K562 (cell line): ENCODE measurements around the gene RBPJ. TPM values are rescaled to one million over a fixed set of nuclear protein-coding genes. Genes with fewer than 3 reads are reported as not detected.

Experiments used
- ATF1 ChIP-seq, 2 experiments: fragments of 450-650 bp in 1 of 2; IDR thresholded peaks; 2 replicates each; pipeline ENCODE4 v1.6.1; 2016; ENCODE audit warnings: missing compliant biosample characterization in 1 of 2, missing genetic modification characterization in 1 of 2
- CBFA2T3 ChIP-seq: fragments of 450-650 bp; IDR thresholded peaks from 2 replicates; pipeline ENCODE4 v1.6.1; 2017
- MGA ChIP-seq: fragments of 450-650 bp; IDR thresholded peaks from 2 replicates; pipeline ENCODE4 v1.6.1; 2016; ENCODE audit warnings: mild to moderate bottlenecking, moderate library complexity
- ZBTB12 ChIP-seq: fragments of 250-450 bp; sonication (Bioruptor Pico); IDR thresholded peaks from 2 replicates; pipeline ENCODE4 v1.4.0; 2020
- ZFP1 ChIP-seq: fragments of 450-650 bp; formaldehyde crosslinking; IDR thresholded peaks from 2 replicates; pipeline ENCODE4 v1.4.0; 2020; ENCODE audit warnings: mild to moderate bottlenecking, mixed read lengths
- ZNF318 ChIP-seq, 2 experiments: fragments of 450-650 bp; IDR thresholded peaks; 2 replicates each; pipeline ENCODE4 v1.6.1; 2016; ENCODE audit warnings: mild to moderate bottlenecking in 2 of 2, borderline replicate concordance in 1 of 2, low read depth in 1 of 2, moderate library complexity in 1 of 2
- polyA plus RNA-seq, 8 experiments: library from polyadenylated mRNA; depleted of rRNA in 4 of 8; stranded (reverse) in 5 of 8; unstranded in 3 of 8; fragments of >200 nt; fragmentation: Nextera tagmentation in 2 of 8; fragmentation: Illumina TruSeq in 1 of 8; extraction: Ambion mirVana in 2 of 8; extraction: Trizol in 1 of 8; gene quantifications; 2 replicates each; pipeline versions ENCODE4 v1.2.1 to v1.2.3, GENCODE V29; 2011 to 2014; ENCODE audit warnings: inconsistent platforms in 1 of 8, missing spikeins in 1 of 8
- total RNA-seq, 7 experiments: library from RNA; depleted of rRNA in 6 of 7; stranded (reverse); fragments of >200 nt in 6 of 7; fragmentation: Illumina TruSeq in 2 of 7; extraction: Trizol in 2 of 7; gene quantifications; 2 replicates each; pipeline versions ENCODE4 v1.2.1 to v1.2.3, GENCODE V29; 2011 to 2021; ENCODE audit warnings: low replicate concordance in 1 of 7

The RBPJ gene
- total and polyA plus RNA-seq, 9 of the 15 experiments (the other 6 are each of a cell fraction or from before 2014, with no cell fraction given), result 17.2 to 49.4 (median 33.8) TPM

DNA sequence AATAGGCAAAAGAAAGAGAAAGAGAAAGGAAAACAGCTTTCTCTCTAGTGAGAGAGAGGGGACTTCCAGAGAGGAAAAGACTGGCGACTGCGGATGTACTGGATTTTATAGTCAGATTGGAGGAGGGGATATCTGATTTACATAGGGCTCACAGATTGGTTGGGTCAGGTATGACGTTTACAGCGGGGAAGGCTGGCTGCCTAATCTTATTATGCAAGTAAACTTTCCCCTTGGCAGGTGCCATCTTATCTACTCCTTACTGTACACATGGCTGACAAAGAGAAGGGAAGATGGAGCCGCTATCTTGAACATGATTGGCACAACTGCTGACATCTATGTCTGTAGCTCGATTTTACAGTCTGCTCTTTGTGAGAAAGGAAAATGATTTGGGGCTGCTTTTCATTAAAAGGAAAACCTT, 25.4 kb downstream of the RBPJ start (continued):
- peak; percentile 47; the same call in 1 of the 2 replicates for TF ChIP-seq ZBTB12 (CRISPR knock-in tag)
- TF ChIP-seq CBFA2T3, result peak; percentile 83
- no peak for TF ChIP-seq ZNF318 (IDR thresholded peaks at IDR 0.05; ENCODE audit: borderline replicate concordance in 1 of 2, low read depth in 1 of 2)
- TF ChIP-seq ATF1 (CRISPR knock-in tag; IDR thresholded peaks at IDR 0.05), result no peak
- peak; percentile 70 for TF ChIP-seq ATF1 (tag; IDR thresholded peaks at IDR 0.05)
- no peak for TF ChIP-seq ZFP1 (CRISPR knock-in tag)
- 0 out of 2 replicates have a peak, but pooled peaks have one; percentile 11 for TF ChIP-seq MGA
